GM21515 (cell line): Measurements from ENCODE around the gene CFLAR.
"Not testable (repeated sequence)": the region's sequence is repeated elsewhere in the genome, so short reads cannot be mapped to it uniquely, and the experiment has no call there.

Source experiments
- ATAC-seq: cut with Tn5 transposase; IDR thresholded peaks from one replicate; pipeline ENCODE4 v1.9.1; 2021; ENCODE audit not compliant: unreplicated experiment

CFLAR gene

DNA sequence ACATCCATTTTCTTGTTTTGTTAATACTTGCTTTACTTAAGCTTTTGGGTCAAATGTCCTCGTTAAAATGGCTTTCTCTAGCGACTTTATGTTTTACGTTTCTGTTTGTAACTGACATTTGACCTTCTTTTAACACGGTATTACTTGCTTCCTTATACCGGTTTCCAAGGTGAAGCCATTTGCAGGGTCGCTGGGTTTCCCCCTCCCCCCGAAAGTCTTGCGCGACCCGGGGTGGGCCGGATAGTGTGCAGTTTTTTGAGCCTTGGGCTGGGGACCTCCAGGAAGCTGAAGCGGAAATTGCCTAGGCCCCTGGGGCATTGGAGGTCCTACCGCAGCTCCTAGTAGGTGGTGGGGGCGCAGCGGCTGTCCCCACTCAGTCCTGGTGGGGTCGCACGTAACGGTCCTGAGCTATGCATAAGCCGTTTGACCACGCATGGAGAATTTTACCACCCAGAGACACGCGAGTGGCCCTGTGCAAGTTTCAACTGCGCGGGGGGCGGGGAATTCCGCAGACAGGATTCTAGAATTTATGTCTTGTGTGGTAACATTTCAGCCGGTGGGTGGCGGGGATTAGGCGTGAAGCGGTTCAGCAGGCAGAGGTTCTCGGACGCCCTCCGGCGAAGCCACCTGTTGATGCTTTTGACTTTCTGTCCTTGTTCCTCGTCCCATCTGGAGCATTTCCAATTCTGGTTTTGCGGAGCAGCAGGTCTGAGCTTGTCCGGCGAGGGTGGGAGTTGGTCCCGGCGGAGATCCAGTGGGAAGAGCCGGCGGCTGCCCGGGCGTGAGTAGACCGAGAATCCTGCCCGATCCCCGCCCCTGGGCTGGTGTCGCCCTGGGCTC, 2.4 kb downstream of the CFLAR start:
- peak; percentile 48 for ATAC-seq

DNA sequence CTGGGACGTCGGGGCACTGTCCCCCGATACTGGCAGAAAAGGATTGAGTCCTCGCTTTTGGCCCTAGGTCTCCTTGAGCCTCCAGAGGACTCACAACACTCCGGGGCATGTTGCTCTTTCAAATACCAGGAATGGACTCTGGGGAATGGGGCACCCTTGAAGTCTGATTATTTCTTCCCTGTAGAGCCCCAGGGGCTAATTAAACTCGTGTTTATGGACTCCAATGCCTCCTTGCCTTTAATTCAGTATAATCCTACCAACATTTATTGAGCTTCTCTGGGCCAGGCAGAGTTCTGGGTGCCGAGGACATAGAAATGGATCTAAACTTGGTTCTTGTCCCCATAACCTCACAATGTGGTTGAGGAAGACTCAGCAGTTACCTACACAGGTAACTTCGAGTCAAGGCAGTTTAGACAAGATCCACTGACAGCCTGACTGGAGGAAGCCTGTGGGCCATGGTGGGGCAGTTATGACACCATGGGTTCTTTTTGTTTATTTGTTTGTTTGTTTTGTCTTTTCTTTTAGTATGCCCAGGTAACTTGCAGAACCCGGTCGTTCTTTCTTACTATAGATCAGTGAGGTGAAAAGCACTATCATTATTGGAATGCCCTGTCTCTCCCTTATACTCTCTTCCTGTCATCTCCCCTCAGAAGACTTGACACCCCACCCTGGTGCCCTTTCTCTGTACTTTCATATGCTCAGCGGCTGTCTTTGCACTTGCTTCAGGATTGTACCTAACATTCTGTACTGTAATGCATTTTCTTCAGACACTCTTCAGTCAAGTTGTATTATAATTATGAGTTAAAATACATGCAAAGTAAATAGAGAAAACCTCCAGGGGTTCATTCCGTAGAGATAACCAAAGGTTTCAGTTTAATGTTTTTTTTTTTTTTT, 3.2 kb downstream of the CFLAR start:
- ATAC-seq: peak; percentile 1

DNA sequence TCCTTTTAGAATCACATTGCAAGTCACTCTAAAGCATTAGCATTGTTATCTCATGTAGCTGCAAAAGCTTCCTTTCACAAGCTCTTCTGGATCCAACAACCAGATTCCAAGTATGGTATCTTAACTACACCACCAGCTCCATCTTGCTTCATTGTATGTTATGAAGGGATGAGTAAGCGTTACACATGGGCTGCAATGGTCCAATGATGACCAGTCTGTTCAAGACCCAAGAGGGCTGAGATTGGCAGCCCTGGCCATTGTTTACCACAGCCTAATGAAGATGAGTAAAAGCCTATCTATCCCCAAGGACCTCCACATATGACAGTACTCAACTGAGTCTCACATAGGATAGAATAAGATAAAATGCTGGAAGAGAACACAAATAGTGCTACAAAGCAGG, 6.3 kb downstream of the CFLAR start:
- no peak for ATAC-seq

GRCh38 chr2:201126308-201127151, 10.6 kb downstream of the CFLAR start:
- peak; percentile 18 for ATAC-seq

DNA sequence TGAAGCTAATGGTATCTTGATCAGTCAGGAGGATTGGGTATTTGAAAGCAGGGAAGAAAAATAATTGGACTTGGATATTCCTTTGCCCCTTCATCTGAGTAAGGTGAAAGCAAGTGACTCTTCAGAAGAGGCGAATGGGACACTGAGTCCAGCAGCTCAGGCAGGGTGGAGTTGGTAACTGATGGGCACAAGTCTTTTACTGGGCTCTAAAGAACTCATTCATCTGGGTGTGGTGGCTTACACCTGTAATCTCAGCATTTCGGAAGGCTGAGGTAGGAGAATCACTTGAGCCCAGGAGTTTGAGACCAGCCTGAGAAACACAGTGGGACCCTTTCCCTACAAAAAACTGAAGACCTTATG, 11.2 kb downstream of the CFLAR start:
- no peak for ATAC-seq

DNA sequence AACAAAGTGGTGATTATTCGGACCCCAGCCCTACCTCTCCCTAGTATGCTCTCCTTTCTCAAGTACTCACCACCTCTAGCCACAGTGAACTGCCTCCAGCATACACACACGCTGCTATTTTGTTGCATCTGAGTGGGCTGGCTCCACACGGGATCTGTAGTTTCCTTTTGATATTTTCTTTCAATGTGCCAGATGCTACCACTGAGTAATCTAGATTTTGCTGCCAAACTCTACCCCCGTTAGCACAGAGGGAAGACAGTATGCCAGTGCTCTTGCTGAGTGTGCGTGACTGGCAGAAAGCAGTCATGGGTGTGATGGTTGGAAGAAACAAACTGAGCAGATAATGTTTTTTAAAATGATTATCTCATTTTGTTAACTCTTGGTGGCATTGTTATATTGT, 11.6 kb downstream of the CFLAR start:
- ATAC-seq: no peak

DNA sequence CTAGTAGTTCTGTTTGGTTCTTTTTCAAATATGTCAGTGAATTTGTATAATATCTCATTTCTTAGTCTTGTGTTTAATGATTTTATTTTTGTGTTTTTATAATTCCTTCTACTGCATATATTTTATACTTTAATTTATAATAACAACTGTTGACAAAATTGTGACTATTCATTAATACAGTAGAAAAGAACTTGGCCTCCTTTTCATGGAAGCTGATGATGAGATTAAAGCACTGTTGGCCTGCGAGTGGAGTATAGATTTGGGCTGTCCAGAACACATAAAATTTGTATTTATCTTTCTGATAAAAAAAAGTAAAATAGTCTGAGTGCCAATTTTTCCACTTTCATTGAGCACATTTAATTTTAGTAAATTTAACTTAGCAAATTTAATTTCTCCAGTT, 12.1 kb downstream of the CFLAR start:
- no peak for ATAC-seq

DNA sequence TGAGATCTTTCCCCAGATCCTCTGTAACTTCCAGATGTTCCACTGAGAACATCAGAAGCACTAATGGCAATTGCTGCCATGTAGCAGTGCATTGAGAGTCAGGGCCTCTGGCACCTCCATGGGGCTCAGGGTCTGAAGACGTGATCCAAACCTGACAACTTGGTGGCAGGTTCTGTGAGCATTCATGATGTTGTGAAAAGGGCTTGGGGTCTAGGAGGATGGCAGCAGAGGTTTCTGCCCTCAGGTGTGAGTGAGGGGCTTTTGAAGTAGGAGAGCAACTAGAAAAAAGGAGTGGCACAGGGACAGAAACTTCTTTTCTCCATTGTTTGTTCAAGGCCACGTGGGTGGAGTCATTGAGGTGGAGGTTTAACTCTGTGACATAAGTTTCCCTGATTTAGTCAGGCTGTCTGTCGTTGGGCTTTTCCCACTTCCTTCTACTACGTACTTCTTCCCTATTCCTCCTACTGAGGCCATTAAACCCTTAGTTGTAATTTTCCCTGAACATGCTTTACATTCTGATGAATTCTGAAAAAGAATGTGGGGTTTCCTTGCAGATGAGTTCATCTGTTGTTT, 13.1 kb downstream of the CFLAR start:
- no peak for ATAC-seq

GRCh38 chr2:201130524-201131186, 14.7 kb downstream of the CFLAR start:
- ATAC-seq: no peak

- peak; percentile 24 for ATAC-seq
Observed at GRCh38 chr2:201132518-201132917, 16.6 kb downstream of the CFLAR start.

- no peak for ATAC-seq
Observed at GRCh38 chr2:201135386-201135785, 19.4 kb downstream of the CFLAR start.

DNA sequence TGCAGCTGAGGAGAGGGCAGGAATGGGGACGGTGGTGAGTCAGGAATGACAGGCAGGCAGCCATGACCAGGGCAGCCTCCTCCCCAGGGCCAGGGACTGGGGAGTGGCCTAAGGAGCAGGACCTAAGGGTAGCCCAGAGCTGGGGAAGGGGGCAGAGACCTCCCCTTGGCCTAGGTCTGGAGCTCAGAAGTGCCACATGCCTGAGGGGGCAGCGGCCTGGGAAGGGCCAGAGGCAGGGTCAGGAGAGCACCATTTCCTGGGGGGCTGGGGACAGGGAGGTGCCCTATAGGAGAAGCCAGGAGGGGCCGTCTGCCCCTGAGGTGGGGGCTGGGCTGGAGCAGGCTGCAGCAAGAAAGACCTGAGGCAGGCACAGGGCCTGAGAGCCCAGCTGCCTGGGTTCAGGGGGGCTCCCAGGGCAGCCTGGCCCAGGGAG, 20.9 kb downstream of the CFLAR start:
- ATAC-seq: no peak

GRCh38 chr2:201137505-201138400, 21.8 kb downstream of the CFLAR start:
- no peak for ATAC-seq

- no peak for ATAC-seq
Observed at GRCh38 chr2:201138401-201138970, 22.5 kb downstream of the CFLAR start.

DNA sequence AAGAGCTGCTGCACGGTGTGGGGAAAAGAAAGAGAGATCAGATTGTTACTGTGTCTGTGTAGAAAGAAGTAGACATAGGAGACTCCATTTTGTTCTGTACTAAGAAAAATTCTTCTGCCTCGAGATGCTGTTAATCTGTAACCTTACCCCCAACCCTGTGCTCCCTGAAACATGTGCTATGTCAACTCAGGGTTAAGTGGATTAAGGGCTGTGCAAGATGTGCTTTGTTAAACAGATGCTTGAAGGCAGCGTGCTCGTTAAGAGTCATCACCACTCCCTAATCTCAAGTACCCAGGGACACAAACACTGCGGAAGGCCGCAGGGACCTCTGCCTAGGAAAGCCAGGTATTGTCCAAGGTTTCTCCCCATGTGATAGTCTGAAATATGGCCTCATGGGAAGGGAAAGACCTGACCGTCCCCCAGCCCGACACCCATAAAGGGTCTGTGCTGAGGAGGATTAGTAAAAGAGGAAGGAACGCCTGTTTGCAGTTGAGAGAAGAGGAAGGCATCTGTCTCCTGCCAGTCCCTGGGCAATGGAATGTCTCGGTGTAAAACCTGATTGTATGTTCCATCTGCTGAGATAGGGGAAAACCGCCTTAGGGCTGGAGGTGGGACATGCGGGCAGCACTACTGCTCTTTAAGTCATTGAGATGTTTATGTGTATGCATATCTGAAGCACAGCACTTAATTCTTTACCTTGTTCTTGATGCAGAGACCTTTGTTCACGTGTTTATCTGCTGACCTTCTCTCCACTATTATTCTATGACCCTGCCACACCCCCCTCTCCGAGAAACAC, 23.2 kb downstream of the CFLAR start:
- not testable (repeated sequence) for ATAC-seq

DNA sequence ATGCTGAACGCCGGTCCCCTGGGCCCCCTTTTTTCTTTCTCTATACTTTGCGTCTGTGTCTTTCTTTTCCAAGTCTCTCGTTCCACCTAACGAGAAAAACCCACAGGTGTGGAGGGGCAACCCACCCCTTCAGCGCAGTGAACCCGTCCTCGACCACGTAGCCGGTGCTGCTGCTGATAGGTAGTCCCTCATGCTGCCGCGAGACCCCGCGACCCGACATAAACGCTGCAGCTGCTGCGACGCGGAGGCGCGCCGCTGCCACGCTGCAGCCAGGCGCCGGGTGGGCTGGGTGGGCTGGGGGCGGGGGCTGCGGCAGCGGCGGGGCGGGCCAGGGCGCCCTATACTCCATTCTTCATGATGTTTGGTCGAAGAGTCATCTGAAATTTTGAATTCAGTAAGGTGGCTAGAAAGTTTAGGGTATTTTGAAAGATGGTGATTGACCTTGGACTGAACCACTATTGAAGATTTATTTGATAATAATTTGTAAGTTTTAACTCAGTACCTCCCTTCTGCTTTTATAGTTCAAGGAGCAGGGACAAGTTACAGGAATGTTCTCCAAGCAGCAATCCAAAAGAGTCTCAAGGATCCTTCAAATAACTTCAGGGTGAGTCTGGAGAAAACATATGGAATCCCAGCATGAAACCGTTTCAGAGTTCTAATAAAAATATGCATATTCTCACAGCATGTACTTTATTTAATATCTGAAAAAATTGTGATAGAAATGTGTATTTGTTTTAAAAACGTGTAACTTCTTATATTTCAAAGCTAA, 24.1 kb downstream of the CFLAR start:
- ATAC-seq: no peak
